Mammary epithelial cell (primary cell): Measurements from ENCODE around the gene GAA.

Experiments used
- CTCF ChIP-seq, 2 donors: IDR thresholded peaks in 1 of 2; conservative IDR thresholded peaks in 1 of 2; 2 replicates each; pipeline ENCODE4 v1.5.1; 2011 to 2012; ENCODE audit warnings: inconsistent platforms in 2 of 2, low read length in 2 of 2, mild to moderate bottlenecking in 2 of 2, control low read depth in 1 of 2, low read depth in 1 of 2; ENCODE audit not compliant: insufficient read depth in 1 of 2; ENCODE audit errors: extremely low read depth in 1 of 2
- EZH2 ChIP-seq: IDR thresholded peaks from 2 replicates; pipeline ENCODE4 v1.6.1; 2012; ENCODE audit warnings: low read length, inconsistent platforms, borderline replicate concordance

- TF ChIP-seq CTCF (conservative IDR thresholded peaks at IDR 0.05 in 1 of 2, IDR thresholded peaks at IDR 0.05 in 1 of 2; ENCODE audit: extremely low read depth in 1 of 2, insufficient read depth in 1 of 2, low read depth in 1 of 2, low read length in 2 of 2) (no peak), EZH2 (no peak)
Observed at GRCh38 chr17:80095038-80095843, 6.1 kb upstream of the GAA start.
